Pancreas (tissue), 10 donors: ENCODE results near the gene PIP4K2A. TPM values are rescaled to one million over a fixed set of nuclear protein-coding genes. Genes with fewer than 3 reads are reported as not detected.
"Not testable (repeated sequence)": the region's sequence is repeated elsewhere in the genome, so short reads cannot be mapped to it uniquely, and the experiment has no call there.

Experiments
- ATAC-seq, 4 donors: fragments of 200-7000 bp; cut with Tn5 transposase; one replicate each; pipeline versions ENCODE4 v1.8.0 to v1.9.1; 2020; ENCODE audit warnings: mild to moderate bottlenecking in 4 of 4, moderate library complexity in 4 of 4
- DNase-seq, 6 donors: peaks; one replicate each; pipeline ENCODE4 v3.0.0-alpha.2; 2020
- FAIRE-seq: peaks from 2 replicates; lab custom pipeline; 2012; peaks lifted over from hg19 to GRCh38; lab: Jason Lieb, UNC
- H3K27ac ChIP-seq, 4 donors: fragments of 200-600 bp; sonication (generic); 1 replicate in 3 of 4; 2 replicates in 1 of 4; pipeline versions ENCODE4 v1.5.0 to v1.8.0; 2020
- H3K27me3 ChIP-seq, 4 donors: fragments of 200-600 bp; one replicate each; pipeline ENCODE4 v1.8.0; 2021
- H3K36me3 ChIP-seq, 3 donors: fragments of 200-600 bp; sonication (generic) in 1 of 3; one replicate each; pipeline versions ENCODE4 v1.5.0 to v1.8.0; 2020 to 2021
- H3K4me1 ChIP-seq, 3 donors: fragments of 200-600 bp; one replicate each; pipeline ENCODE4 v1.8.0; 2021
- H3K4me3 ChIP-seq, 4 donors: fragments of 200-600 bp; sonication (generic) in 2 of 4; one replicate each; pipeline versions ENCODE4 v1.5.0 to v1.8.0; 2020 to 2021
- H3K9me3 ChIP-seq, 4 donors: fragments of 200-600 bp; one replicate each; pipeline ENCODE4 v1.8.0; 2021
- CTCF ChIP-seq, 4 donors: fragments of 200-600 bp; sonication (generic) in 3 of 4; IDR thresholded peaks; one replicate each; pipeline versions ENCODE4 v1.5.0 to v1.8.0; 2021; ENCODE audit warnings: antibody characterized with exemption in 4 of 4
- WGBS, 2 donors: extraction: QIAGEN DNeasy Blood & Tissue Kit; methylation state at CpG; one replicate each; pipeline ENCODE4 v1.1.7; 2013; 5-methylcytosine and 5-hydroxymethylcytosine counted together
- intact Hi-C, 3 donors: fragments of 100-400 bp; cut with DNase I; formaldehyde crosslinking; loops; one replicate each; pipeline versions ENCODE4 v1.11.1 to v1.14.2; 2022
- polyA plus RNA-seq, 2 donors: library from polyadenylated mRNA; stranded (reverse); fragments of 200-250 nt; gene quantifications; one replicate each; pipeline ENCODE4 v1.2.3, GENCODE V29; 2013
- total RNA-seq, 6 donors: library from RNA; stranded (reverse); fragmentation: NEBNext Ultra II Directional in 4 of 6; extraction: Animal tissue kit (Norgen Biotek cat#: 25700) in 4 of 6; gene quantifications; one replicate each; pipeline versions ENCODE4 v1.2.1 to v1.2.4, GENCODE V29; 2021 to 2023
- donor health status: healthy with polysubstance abuse.
- donor health status: DM: no; HTN: no; CAD: no; lungs with moderate emphysema.
- donor health status: DM: no; HTN: no; CAD: no.
- donor health status: control.
- donor health status: control.
- donor health status: Bipolar disorder and iron deficiency.
- donor health status: DM: yes; HTN: yes; CAD: no.
- donor health status: DM: no; HTN: no; CAD: no.
- donor health status: DM: no; HTN: no; CAD: no.
- donor health status: DM: yes; HTN: yes; CAD: no.

PIP4K2A gene
- total and polyA plus RNA-seq, 8 donors: 3.6 to 17.8 (median 6.7) TPM

GRCh38 chr10:22500656-22501340 lies 213.6 kb downstream of the PIP4K2A start:
- no peak for DNase-seq

GRCh38 chr10:22499973-22500372 lies 214.4 kb downstream of the PIP4K2A start:
- H3K9me3 ChIP-seq, FAIRE-seq, H3K4me1 ChIP-seq, DNase-seq, H3K4me3 ChIP-seq, H3K36me3 ChIP-seq, H3K27ac ChIP-seq, H3K27me3 ChIP-seq, intact Hi-C loops, ATAC-seq: not testable (repeated sequence)
- WGBS, 2 donors: 77 to 89% methylated on average over 2 of the region's 2 CpGs

More at GRCh38 chr10:22500656-22501340, 213.6 kb downstream of the PIP4K2A start:
- no peaks in the 10 kb centered on the region for H3K9me3 ChIP-seq
- FAIRE-seq: no peak
- no peak overlapping the region for H3K27ac ChIP-seq
- WGBS, 2 donors: 71 to 76% methylated on average over 7 of the region's 7 CpGs
- intact Hi-C loops: no loop called here
- no peaks in the 10 kb centered on the region for H3K4me1 ChIP-seq
- no peaks in the 10 kb centered on the region for H3K36me3 ChIP-seq
- TF ChIP-seq CTCF (IDR thresholded peaks at IDR 0.05): no peak
- no peak overlapping the region for H3K4me3 ChIP-seq
- no peaks in the 10 kb centered on the region for H3K27me3 ChIP-seq
- no peak for ATAC-seq

- intact Hi-C loops: no loop called here
- FAIRE-seq: no peak
- no peak for TF ChIP-seq CTCF (IDR thresholded peaks at IDR 0.05)
Observed at GRCh38 chr10:22495396-22495795, 219.0 kb downstream of the PIP4K2A start.

GRCh38 chr10:22494007-22494406 lies 220.4 kb downstream of the PIP4K2A start:
- ATAC-seq: no peak
- TF ChIP-seq CTCF (IDR thresholded peaks at IDR 0.05): no peak
- FAIRE-seq: no peak
- intact Hi-C loops: no loop called here
- DNase-seq: no peak
- H3K4me1 ChIP-seq: no peaks in the 10 kb centered on the region
- H3K4me3 ChIP-seq: no peak overlapping the region
- WGBS, 2 donors: 61 to 63% methylated on average over 3 of the region's 3 CpGs
- no peak overlapping the region for H3K27ac ChIP-seq
- no peaks in the 10 kb centered on the region for H3K36me3 ChIP-seq
- no peaks in the 10 kb centered on the region for H3K27me3 ChIP-seq
- H3K9me3 ChIP-seq: no peaks in the 10 kb centered on the region

More at GRCh38 chr10:22495396-22495795, 219.0 kb downstream of the PIP4K2A start:
- H3K4me1 ChIP-seq: no peaks in the 10 kb centered on the region
- ATAC-seq: no peak
- no peak overlapping the region for H3K4me3 ChIP-seq
- H3K27ac ChIP-seq: no peak overlapping the region
- no peaks in the 10 kb centered on the region for H3K9me3 ChIP-seq
- no peak for DNase-seq
- no peaks in the 10 kb centered on the region for H3K36me3 ChIP-seq
- no peaks in the 10 kb centered on the region for H3K27me3 ChIP-seq
- 90 to 96% methylated on average over 3 of the region's 3 CpGs for WGBS, 2 donors

GRCh38 chr10:22491931-22492615 lies 222.3 kb downstream of the PIP4K2A start:
- Histone ChIP-seq H3K4me3 (no peak overlapping the region), H3K36me3 (no peaks in the 10 kb centered on the region), H3K27ac (no peak overlapping the region), H3K4me1 (no peaks in the 10 kb centered on the region), H3K27me3 (no peaks in the 10 kb centered on the region), H3K9me3 (no peaks in the 10 kb centered on the region)
- intact Hi-C loops: no loop called here
- 78 to 89% methylated on average over 2 of the region's 2 CpGs for WGBS, 2 donors
- no peak for ATAC-seq
- no peak for TF ChIP-seq CTCF (IDR thresholded peaks at IDR 0.05)
- no peak for DNase-seq
- no peak for FAIRE-seq
